ENCODE results near the gene LCNL1. TPM values are rescaled to one million over a fixed set of nuclear protein-coding genes. Genes with fewer than 3 reads are reported as not detected.
A peak's percentile ranks its signal among the peaks of the same experiment; 100 is the strongest.

Gene LCNL1
- total RNA-seq, 1 experiment from 2014 or later, result 0.41 TPM

DNA sequence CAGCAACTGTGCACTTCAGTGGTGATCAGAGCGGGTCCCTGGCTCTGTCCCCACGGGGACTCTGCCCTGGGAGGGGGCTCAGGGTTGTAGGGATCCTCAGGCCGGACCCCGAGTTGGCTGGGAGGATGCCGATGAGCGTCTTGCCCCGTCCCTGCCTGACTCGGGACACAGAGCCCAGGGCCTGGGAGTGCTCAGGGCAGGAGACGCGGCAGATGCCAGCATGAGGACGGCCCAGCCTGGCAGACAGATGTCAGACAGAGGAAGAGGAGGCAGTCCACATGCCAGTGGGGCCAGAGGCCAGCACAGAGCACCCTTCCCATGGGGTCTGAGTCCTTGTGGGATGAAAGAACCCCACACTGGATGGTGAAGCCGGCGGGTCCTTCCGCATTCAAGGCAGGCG lies 19.5 kb upstream of the LCNL1 start:
- Histone ChIP-seq H3K4me2 (no peak overlapping the region), H2AFZ (no peak overlapping the region), H3K4me3 (no peak overlapping the region), H3K79me2 (ENCODE audit: low read depth) (no peaks in the 10 kb centered on the region), H3K4me1 (replicated peaks; ENCODE audit: insufficient read depth) (peaks cover 10% of the 10 kb centered on the region), H3K27me3 (ENCODE audit: insufficient read depth, low read depth) (no peaks in the 10 kb centered on the region), H3K27ac (no peak overlapping the region), H3K9me3 (ENCODE audit: insufficient read depth, low read depth) (no peaks in the 10 kb centered on the region), H3F3A (ENCODE audit: insufficient read depth, low read depth) (peaks cover 8% of the 10 kb centered on the region; the same call in 1 of the 2 replicates), H3K9me2 (ENCODE audit: insufficient read depth) (no peaks in the 10 kb centered on the region), H4K20me1 (ENCODE audit: insufficient read depth) (no peaks in the 10 kb centered on the region), H3K36me3 (ENCODE audit: low read depth) (no peaks in the 10 kb centered on the region)
- TF ChIP-seq EZH2 (IDR thresholded peaks at IDR 0.05; ENCODE audit: low read depth), result no peak
- TF ChIP-seq, protein P1, sequence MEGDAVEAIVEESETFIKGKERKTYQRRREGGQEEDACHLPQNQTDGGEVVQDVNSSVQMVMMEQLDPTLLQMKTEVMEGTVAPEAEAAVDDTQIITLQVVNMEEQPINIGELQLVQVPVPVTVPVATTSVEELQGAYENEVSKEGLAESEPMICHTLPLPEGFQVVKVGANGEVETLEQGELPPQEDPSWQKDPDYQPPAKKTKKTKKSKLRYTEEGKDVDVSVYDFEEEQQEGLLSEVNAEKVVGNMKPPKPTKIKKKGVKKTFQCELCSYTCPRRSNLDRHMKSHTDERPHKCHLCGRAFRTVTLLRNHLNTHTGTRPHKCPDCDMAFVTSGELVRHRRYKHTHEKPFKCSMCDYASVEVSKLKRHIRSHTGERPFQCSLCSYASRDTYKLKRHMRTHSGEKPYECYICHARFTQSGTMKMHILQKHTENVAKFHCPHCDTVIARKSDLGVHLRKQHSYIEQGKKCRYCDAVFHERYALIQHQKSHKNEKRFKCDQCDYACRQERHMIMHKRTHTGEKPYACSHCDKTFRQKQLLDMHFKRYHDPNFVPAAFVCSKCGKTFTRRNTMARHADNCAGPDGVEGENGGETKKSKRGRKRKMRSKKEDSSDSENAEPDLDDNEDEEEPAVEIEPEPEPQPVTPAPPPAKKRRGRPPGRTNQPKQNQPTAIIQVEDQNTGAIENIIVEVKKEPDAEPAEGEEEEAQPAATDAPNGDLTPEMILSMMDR (conservative IDR thresholded peaks at IDR 0.05), result no peak
- intact Hi-C loops (cut with micrococcal nuclease; ENCODE audit: unreplicated experiment), result no loop called here
- CTCF ChIA-PET, result interaction anchor here (0.5 kb wide), 1 partner anchor 58 kb away, joined by 3 read pairs; no protein-coding TSS in a partner anchor
- POLR2A ChIA-PET (ENCODE audit: unreplicated experiment), result no interaction called here
- no peak for DNase-seq
- BruUV-seq (replicated peaks), result no TSS peak

DNA sequence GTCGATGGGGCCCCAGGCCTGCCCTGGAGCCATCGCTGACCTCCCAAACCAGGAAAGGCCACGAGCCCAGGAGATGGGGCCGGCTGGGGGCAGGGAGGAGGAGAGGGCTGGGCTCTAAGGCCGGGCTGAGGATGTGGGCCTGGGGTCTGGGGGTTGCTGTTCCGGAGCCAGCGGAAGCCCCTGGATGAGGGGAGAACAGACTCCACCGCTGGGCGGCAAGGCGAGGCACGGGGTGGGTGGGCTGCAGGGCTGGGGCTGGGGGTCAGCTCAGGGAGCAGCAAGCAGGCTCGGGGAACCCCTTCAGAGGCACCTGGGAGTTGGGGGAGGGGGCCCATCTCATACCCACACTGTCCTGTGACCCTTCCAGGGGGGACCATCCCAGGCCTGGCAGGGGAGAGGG lies 19.0 kb upstream of the LCNL1 start:
- DNase-seq, result no peak
- no peaks in the 10 kb centered on the region for H3K27me3 ChIP-seq (ENCODE audit: insufficient read depth, low read depth)
- no peaks in the 10 kb centered on the region for H4K20me1 ChIP-seq (ENCODE audit: insufficient read depth)
- H3K4me3 ChIP-seq, result no peak overlapping the region
- H3F3A ChIP-seq (ENCODE audit: insufficient read depth, low read depth), result peaks cover 8% of the 10 kb centered on the region; the same call in 1 of the 2 replicates
- H3K9me3 ChIP-seq (ENCODE audit: insufficient read depth, low read depth), result no peaks in the 10 kb centered on the region
- ChIA-PET CTCF (interaction anchor here (0.5 kb wide), 1 partner anchor 57 kb away, joined by 3 read pairs; no protein-coding TSS in a partner anchor), POLR2A (ENCODE audit: unreplicated experiment) (no interaction called here)
- H3K4me2 ChIP-seq, result no peak overlapping the region
- H3K4me1 ChIP-seq (replicated peaks; ENCODE audit: insufficient read depth), result peaks cover 10% of the 10 kb centered on the region
- no peaks in the 10 kb centered on the region for H3K79me2 ChIP-seq (ENCODE audit: low read depth)
- H3K27ac ChIP-seq, result no peak overlapping the region
- H3K9me2 ChIP-seq (ENCODE audit: insufficient read depth), result no peaks in the 10 kb centered on the region
- no peaks in the 10 kb centered on the region for H3K36me3 ChIP-seq (ENCODE audit: low read depth)
- no peak for TF ChIP-seq EZH2 (IDR thresholded peaks at IDR 0.05; ENCODE audit: low read depth)
- TF ChIP-seq, protein P1 (conservative IDR thresholded peaks at IDR 0.05), result no peak
- no TSS peak for BruUV-seq (replicated peaks)
- no peak overlapping the region for H2AFZ ChIP-seq
- intact Hi-C loops (cut with micrococcal nuclease; ENCODE audit: unreplicated experiment), result no loop called here

DNA sequence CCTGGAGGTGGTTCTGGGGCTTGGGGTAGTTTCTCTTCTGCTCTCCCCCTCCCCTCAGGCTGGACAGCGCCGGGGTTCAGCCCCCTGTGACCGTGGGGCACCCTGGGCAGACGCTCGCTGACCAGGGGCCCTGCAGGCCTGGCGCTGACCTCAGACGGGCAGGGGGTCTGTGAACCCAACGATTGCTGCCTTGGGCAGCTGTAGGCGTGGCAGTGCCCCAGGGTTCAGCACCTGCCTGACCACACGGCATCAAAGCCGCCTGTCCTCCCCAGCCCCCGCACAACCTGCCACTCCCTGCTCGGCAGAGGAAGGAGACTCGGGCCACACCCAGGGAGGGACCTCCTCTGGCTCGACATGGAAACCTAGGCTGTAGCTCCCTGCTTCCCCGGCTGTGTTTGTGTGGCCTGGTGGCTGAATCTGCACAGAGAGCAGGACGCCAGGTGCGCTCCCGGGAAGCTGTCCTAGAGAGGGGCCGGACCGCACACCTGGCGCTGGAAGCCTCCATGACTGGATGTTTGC lies 18.6 kb upstream of the LCNL1 start:
- H3K9me3 ChIP-seq (ENCODE audit: insufficient read depth, low read depth), result no peaks in the 10 kb centered on the region
- intact Hi-C loops (cut with micrococcal nuclease; ENCODE audit: unreplicated experiment), result no loop called here
- no peaks in the 10 kb centered on the region for H3K9me2 ChIP-seq (ENCODE audit: insufficient read depth)
- H3K4me2 ChIP-seq, result peak overlapping the region; percentile 65
- H3F3A ChIP-seq (ENCODE audit: insufficient read depth, low read depth), result peaks cover 8% of the 10 kb centered on the region; the same call in 1 of the 2 replicates
- H3K4me3 ChIP-seq, result no peak overlapping the region; the same call in 1 of the 2 replicates
- no peaks in the 10 kb centered on the region for H3K79me2 ChIP-seq (ENCODE audit: low read depth)
- TF ChIP-seq EZH2 (IDR thresholded peaks at IDR 0.05; ENCODE audit: low read depth), result no peak
- TF ChIP-seq, protein P1 (conservative IDR thresholded peaks at IDR 0.05), result no peak
- H4K20me1 ChIP-seq (ENCODE audit: insufficient read depth), result no peaks in the 10 kb centered on the region
- peak; percentile 38 to 68 for DNase-seq
- no peak overlapping the region for H3K27ac ChIP-seq
- H2AFZ ChIP-seq, result no peak overlapping the region
- CTCF ChIA-PET, result no interaction called here
- H3K27me3 ChIP-seq (ENCODE audit: insufficient read depth, low read depth), result no peaks in the 10 kb centered on the region
- peaks cover 10% of the 10 kb centered on the region for H3K4me1 ChIP-seq (replicated peaks; ENCODE audit: insufficient read depth)
- POLR2A ChIA-PET (ENCODE audit: unreplicated experiment), result interaction anchor here (1.0 kb wide), 1 partner anchor 10 kb away, joined by 3 read pairs; no protein-coding TSS in a partner anchor
- no peaks in the 10 kb centered on the region for H3K36me3 ChIP-seq (ENCODE audit: low read depth)
- no TSS peak for BruUV-seq (replicated peaks)
